GM12878 (cell line): ENCODE measurements around the gene DARS1. TPM values are rescaled to one million over a fixed set of nuclear protein-coding genes. Genes with fewer than 3 reads are reported as not detected.
A peak's percentile ranks its signal among the peaks of the same experiment; 100 is the strongest.

Experiments
- BCL11A ChIP-seq: IDR thresholded peaks from 2 replicates; pipeline ENCODE4 v1.6.1; 2011; ENCODE audit warnings: low read depth, low read length
- CEBPB ChIP-seq, 2 experiments: fragments of 150-350 bp in 1 of 2; IDR thresholded peaks; 2 replicates each; pipeline ENCODE4 v1.6.1; 2012 to 2014; ENCODE audit warnings: low read depth in 2 of 2, low read length in 2 of 2, borderline replicate concordance in 1 of 2, inconsistent platforms in 1 of 2
- CREB1 ChIP-seq: IDR thresholded peaks from 2 replicates; pipeline ENCODE4 v1.6.1; 2012; ENCODE audit warnings: low read depth, mild to moderate bottlenecking, inconsistent platforms
- ESRRA ChIP-seq: IDR thresholded peaks from 2 replicates; pipeline ENCODE4 v1.6.1; 2012; ENCODE audit warnings: mild to moderate bottlenecking, low read length, improper control_type of control experiment
- GATAD2B ChIP-seq: fragments of 450-650 bp; conservative IDR thresholded peaks from 2 replicates; pipeline ENCODE4 v1.6.1; 2017; ENCODE audit warnings: low read depth, mild to moderate bottlenecking, moderate library complexity
- JUNB ChIP-seq: IDR thresholded peaks from 2 replicates; pipeline ENCODE4 v1.6.1; 2016; ENCODE audit warnings: antibody characterized with exemption, mild to moderate bottlenecking
- MTA2 ChIP-seq: fragments of 450-650 bp; IDR thresholded peaks from 2 replicates; pipeline ENCODE4 v1.6.1; 2016; ENCODE audit warnings: low read depth, mild to moderate bottlenecking, moderate library complexity
- MTA3 ChIP-seq: IDR thresholded peaks from 2 replicates; pipeline ENCODE4 v1.6.1; 2012; ENCODE audit warnings: low read length, inconsistent platforms, borderline replicate concordance
- NFYB ChIP-seq: IDR thresholded peaks from 2 replicates; pipeline ENCODE4 v1.6.1; 2011; ENCODE audit warnings: low read depth, mild to moderate bottlenecking, low read length, improper control_type of control experiment, moderate library complexity; ENCODE audit not compliant: insufficient read depth
- NR2C1 ChIP-seq: fragments of 450-650 bp; IDR thresholded peaks from 2 replicates; pipeline ENCODE4 v1.6.1; 2017; ENCODE audit warnings: antibody characterized with exemption, mild to moderate bottlenecking, moderate library complexity
- NR2C2 ChIP-seq: IDR thresholded peaks from 2 replicates; pipeline ENCODE4 v1.6.1; 2011; ENCODE audit warnings: borderline replicate concordance, low read depth; ENCODE audit not compliant: control insufficient read depth, insufficient read length
- NRF1 ChIP-seq: conservative IDR thresholded peaks from 2 replicates; pipeline ENCODE4 v1.6.1; 2011; ENCODE audit warnings: mild to moderate bottlenecking, low read depth, low read length, improper control_type of control experiment
- PML ChIP-seq: IDR thresholded peaks from 2 replicates; pipeline ENCODE4 v1.6.1; 2012; ENCODE audit warnings: low read length, inconsistent platforms
- RAD51 ChIP-seq: fragments of 450-650 bp; IDR thresholded peaks from 2 replicates; pipeline ENCODE4 v1.6.1; 2016; ENCODE audit warnings: moderate library complexity, mild to moderate bottlenecking, inconsistent platforms
- RBBP5 ChIP-seq: fragments of 200-600 bp; sonication (generic); conservative IDR thresholded peaks from 2 replicates; pipeline ENCODE4 v1.6.1; 2016
- SMAD1 ChIP-seq: fragments of 450-650 bp; IDR thresholded peaks from 2 replicates; pipeline ENCODE4 v1.6.1; 2018; ENCODE audit warnings: mild to moderate bottlenecking, low read depth; ENCODE audit not compliant: partially characterized antibody
- SMAD5 ChIP-seq: IDR thresholded peaks from 2 replicates; pipeline ENCODE4 v1.6.1; 2016; ENCODE audit warnings: antibody characterized with exemption, low read depth
- SRF ChIP-seq, 2 experiments: IDR thresholded peaks; 2 replicates each; pipeline ENCODE4 v1.6.1; 2011; ENCODE audit warnings: low read depth in 2 of 2, low read length in 2 of 2, mild to moderate bottlenecking in 1 of 2, moderate library complexity in 1 of 2
- STAT3 ChIP-seq: IDR thresholded peaks from 2 replicates; pipeline ENCODE4 v1.6.1; 2011; ENCODE audit warnings: low read depth, low read length, improper control_type of control experiment
- TCF3 ChIP-seq: IDR thresholded peaks from 2 replicates; pipeline ENCODE4 v1.6.1; 2012; ENCODE audit warnings: low read depth, mild to moderate bottlenecking, low read length, borderline replicate concordance; ENCODE audit not compliant: insufficient read depth
- ZNF217 ChIP-seq: fragments of 450-650 bp; IDR thresholded peaks from 2 replicates; pipeline ENCODE4 v1.6.1; 2017; ENCODE audit warnings: antibody characterized with exemption, mild to moderate bottlenecking
- ZNF622 ChIP-seq: fragments of 450-650 bp; IDR thresholded peaks from 2 replicates; pipeline ENCODE4 v1.6.1; 2017; ENCODE audit warnings: mild to moderate bottlenecking, inconsistent platforms
- polyA plus RNA-seq, 11 experiments: library from polyadenylated mRNA; depleted of rRNA in 4 of 11; unstranded in 6 of 11; stranded (reverse) in 5 of 11; fragments of >200 nt; fragmentation: Nextera tagmentation in 4 of 11; fragmentation: Illumina TruSeq in 1 of 11; extraction: Ambion mirVana in 4 of 11; extraction: Trizol in 1 of 11; gene quantifications; 1 replicate in 1 of 11; 2 replicates in 10 of 11; pipeline versions ENCODE4 v1.2.1 to v1.2.3, GENCODE V29; 2011 to 2016; ENCODE audit warnings: inconsistent platforms in 2 of 11, missing spikeins in 2 of 11, low read depth in 1 of 11
- total RNA-seq, 4 experiments: library from RNA; depleted of rRNA in 3 of 4; stranded (reverse); fragments of >200 nt in 3 of 4; fragmentation: Illumina TruSeq in 1 of 4; extraction: Trizol in 1 of 4; gene quantifications; 2 replicates each; pipeline versions ENCODE4 v1.2.1 to v1.2.3, GENCODE V29; 2013 to 2021
- TF ChIP-seq, protein P1 (sequence below): fragments of 150-350 bp; IDR thresholded peaks from 2 replicates; pipeline ENCODE4 v1.6.1; 2016; ENCODE audit warnings: low read depth, low read length
- TF ChIP-seq, protein P2 (sequence below): fragments of 450-650 bp; formaldehyde crosslinking; IDR thresholded peaks from 2 replicates; pipeline ENCODE4 v1.4.0; 2022; ENCODE audit warnings: mild to moderate bottlenecking, moderate library complexity
- TF ChIP-seq, protein P3 (sequence below): IDR thresholded peaks from 2 replicates; pipeline ENCODE4 v1.6.1; 2012; ENCODE audit warnings: low read depth, low read length, improper control_type of control experiment

The DARS1 gene
- total and polyA plus RNA-seq, 10 of the 15 experiments (the other 5 are each of a cell fraction or from before 2014, with no cell fraction given) = 91.0 to 387 (median 137) TPM

DNA sequence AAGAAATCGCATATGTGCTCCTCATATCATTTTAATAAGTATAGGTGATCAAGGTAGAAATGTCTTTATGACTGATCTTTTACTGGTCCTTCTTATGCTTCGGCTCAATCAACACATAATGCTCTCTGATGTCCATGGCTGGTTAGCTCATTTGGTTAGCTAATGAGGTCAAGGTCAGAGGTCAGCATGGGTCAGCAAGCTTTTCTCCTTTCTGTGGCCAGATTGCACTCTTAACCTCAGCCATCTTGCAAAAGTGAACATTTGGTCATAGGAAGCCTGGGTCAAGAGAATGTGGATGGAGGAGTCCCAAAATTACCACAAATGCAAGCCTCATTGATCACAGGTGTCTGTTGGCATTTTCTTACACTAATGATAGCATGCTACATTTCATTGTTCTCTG, 35.4 kb upstream of the DARS1 start (continued):
- TF ChIP-seq, protein P1, sequence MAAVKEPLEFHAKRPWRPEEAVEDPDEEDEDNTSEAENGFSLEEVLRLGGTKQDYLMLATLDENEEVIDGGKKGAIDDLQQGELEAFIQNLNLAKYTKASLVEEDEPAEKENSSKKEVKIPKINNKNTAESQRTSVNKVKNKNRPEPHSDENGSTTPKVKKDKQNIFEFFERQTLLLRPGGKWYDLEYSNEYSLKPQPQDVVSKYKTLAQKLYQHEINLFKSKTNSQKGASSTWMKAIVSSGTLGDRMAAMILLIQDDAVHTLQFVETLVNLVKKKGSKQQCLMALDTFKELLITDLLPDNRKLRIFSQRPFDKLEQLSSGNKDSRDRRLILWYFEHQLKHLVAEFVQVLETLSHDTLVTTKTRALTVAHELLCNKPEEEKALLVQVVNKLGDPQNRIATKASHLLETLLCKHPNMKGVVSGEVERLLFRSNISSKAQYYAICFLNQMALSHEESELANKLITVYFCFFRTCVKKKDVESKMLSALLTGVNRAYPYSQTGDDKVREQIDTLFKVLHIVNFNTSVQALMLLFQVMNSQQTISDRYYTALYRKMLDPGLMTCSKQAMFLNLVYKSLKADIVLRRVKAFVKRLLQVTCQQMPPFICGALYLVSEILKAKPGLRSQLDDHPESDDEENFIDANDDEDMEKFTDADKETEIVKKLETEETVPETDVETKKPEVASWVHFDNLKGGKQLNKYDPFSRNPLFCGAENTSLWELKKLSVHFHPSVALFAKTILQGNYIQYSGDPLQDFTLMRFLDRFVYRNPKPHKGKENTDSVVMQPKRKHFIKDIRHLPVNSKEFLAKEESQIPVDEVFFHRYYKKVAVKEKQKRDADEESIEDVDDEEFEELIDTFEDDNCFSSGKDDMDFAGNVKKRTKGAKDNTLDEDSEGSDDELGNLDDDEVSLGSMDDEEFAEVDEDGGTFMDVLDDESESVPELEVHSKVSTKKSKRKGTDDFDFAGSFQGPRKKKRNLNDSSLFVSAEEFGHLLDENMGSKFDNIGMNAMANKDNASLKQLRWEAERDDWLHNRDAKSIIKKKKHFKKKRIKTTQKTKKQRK = no peak
- TF ChIP-seq PML (no peak), NRF1 (no peak), RBBP5 (no peak), TCF3 (no peak), GATAD2B (no peak), RAD51 (no peak), CREB1 (no peak), NR2C2 (peak; percentile 53), NR2C1 (peak; percentile 89), ZNF217 (no peak), JUNB (no peak), CEBPB (IDR thresholded peaks at IDR 0.05; ENCODE audit: borderline replicate concordance in 1 of 2, low read depth in 2 of 2, low read length in 2 of 2) (no peak), ESRRA (no peak), BCL11A (0 out of 2 replicates have a peak, but pooled peaks have one; percentile 17), STAT3 (no peak), NFYB (no peak), SMAD1 (no peak), MTA3 (no peak), SMAD5 (no peak), SRF (IDR thresholded peaks at IDR 0.05; ENCODE audit: low read depth in 2 of 2, low read length in 2 of 2) (no peak), ZNF622 (no peak), MTA2 (peak; percentile 68)
- TF ChIP-seq, protein P2, sequence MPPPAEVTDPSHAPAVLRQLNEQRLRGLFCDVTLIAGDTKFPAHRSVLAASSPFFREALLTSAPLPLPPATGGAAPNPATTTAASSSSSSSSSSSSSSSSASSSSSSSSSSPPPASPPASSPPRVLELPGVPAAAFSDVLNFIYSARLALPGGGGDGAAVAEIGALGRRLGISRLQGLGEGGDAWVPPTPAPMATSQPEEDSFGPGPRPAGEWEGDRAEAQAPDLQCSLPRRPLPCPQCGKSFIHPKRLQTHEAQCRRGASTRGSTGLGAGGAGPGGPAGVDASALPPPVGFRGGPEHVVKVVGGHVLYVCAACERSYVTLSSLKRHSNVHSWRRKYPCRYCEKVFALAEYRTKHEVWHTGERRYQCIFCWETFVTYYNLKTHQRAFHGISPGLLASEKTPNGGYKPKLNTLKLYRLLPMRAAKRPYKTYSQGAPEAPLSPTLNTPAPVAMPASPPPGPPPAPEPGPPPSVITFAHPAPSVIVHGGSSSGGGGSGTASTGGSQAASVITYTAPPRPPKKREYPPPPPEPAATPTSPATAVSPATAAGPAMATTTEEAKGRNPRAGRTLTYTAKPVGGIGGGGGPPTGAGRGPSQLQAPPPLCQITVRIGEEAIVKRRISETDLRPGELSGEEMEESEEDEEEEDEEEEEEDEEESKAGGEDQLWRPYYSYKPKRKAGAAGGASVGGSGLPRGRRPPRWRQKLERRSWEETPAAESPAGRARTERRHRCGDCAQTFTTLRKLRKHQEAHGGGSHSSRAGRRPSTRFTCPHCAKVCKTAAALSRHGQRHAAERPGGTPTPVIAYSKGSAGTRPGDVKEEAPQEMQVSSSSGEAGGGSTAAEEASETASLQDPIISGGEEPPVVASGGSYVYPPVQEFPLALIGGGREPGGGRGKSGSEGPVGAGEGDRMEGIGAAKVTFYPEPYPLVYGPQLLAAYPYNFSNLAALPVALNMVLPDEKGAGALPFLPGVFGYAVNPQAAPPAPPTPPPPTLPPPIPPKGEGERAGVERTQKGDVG (CRISPR knock-in tag) = no peak
- TF ChIP-seq, protein P3, sequence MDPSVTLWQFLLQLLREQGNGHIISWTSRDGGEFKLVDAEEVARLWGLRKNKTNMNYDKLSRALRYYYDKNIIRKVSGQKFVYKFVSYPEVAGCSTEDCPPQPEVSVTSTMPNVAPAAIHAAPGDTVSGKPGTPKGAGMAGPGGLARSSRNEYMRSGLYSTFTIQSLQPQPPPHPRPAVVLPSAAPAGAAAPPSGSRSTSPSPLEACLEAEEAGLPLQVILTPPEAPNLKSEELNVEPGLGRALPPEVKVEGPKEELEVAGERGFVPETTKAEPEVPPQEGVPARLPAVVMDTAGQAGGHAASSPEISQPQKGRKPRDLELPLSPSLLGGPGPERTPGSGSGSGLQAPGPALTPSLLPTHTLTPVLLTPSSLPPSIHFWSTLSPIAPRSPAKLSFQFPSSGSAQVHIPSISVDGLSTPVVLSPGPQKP = no peak
